Panc1 (cell line): Measurements from ENCODE around the gene YKT6.

ENCODE experiments used
- CTCF ChIP-seq: fragments of 450-650 bp; IDR thresholded peaks from 2 replicates; pipeline ENCODE4 v1.5.1; 2017; ENCODE audit warnings: mild to moderate bottlenecking
- REST ChIP-seq, 2 experiments: IDR thresholded peaks; 2 replicates each; pipeline ENCODE4 v1.6.1; 2011 to 2012; ENCODE audit warnings: low read depth in 2 of 2, control low read depth in 1 of 2, low read length in 1 of 2, mild to moderate bottlenecking in 1 of 2, moderate library complexity in 1 of 2; ENCODE audit not compliant: insufficient read depth in 1 of 2

- TF ChIP-seq CTCF = peak; percentile 97
- no peak for TF ChIP-seq REST (IDR thresholded peaks at IDR 0.05; ENCODE audit: insufficient read depth in 1 of 2, low read depth in 2 of 2, low read length in 1 of 2)
These were observed 40.3 kb downstream of the YKT6 start for GRCh38 chr7:44240983-44241510.
